HK-2 (cell line): Measurements from ENCODE around the gene TMEM132C.

Source experiments
- DNase-seq: peaks from one replicate; pipeline ENCODE4 v3.0.0-alpha.2; 2018; ENCODE audit not compliant: unreplicated experiment

The TMEM132C gene

GRCh38 chr12:128607641-128608040, 340.7 kb downstream of the TMEM132C start:
- DNase-seq, result no peak

- no peak for DNase-seq
Measured at GRCh38 chr12:128609861-128610260, 342.9 kb downstream of the TMEM132C start.

GRCh38 chr12:128611736-128612135, 344.8 kb downstream of the TMEM132C start:
- DNase-seq, result no peak

GRCh38 chr12:128612150-128612850, 345.3 kb downstream of the TMEM132C start:
- DNase-seq, result no peak

GRCh38 chr12:128613837-128614590, 347.0 kb downstream of the TMEM132C start:
- DNase-seq, result no peak

- DNase-seq, result no peak
Measured at GRCh38 chr12:128617304-128617833, 350.4 kb downstream of the TMEM132C start.

GRCh38 chr12:128619263-128619662, 352.3 kb downstream of the TMEM132C start:
- DNase-seq, result no peak

- no peak for DNase-seq
Measured at GRCh38 chr12:128621304-128621703, 354.3 kb downstream of the TMEM132C start.

GRCh38 chr12:128623748-128624147, 356.8 kb downstream of the TMEM132C start:
- DNase-seq, result no peak

GRCh38 chr12:128626808-128627320, 359.9 kb downstream of the TMEM132C start:
- DNase-seq, result no peak

- DNase-seq, result no peak
Measured at GRCh38 chr12:128627659-128628058, 360.7 kb downstream of the TMEM132C start.

- DNase-seq, result no peak
Measured at GRCh38 chr12:128629979-128630378, 363.0 kb downstream of the TMEM132C start.

- no peak for DNase-seq
Measured at GRCh38 chr12:128637642-128638606, 371.0 kb downstream of the TMEM132C start.

GRCh38 chr12:128639089-128639488, 372.1 kb downstream of the TMEM132C start:
- DNase-seq, result no peak

GRCh38 chr12:128643155-128643554, 376.2 kb downstream of the TMEM132C start:
- DNase-seq, result no peak

- peak; percentile 31 for DNase-seq
Measured at GRCh38 chr12:128644664-128645296, 377.8 kb downstream of the TMEM132C start.

- no peak for DNase-seq
Measured at GRCh38 chr12:128649902-128650301, 382.9 kb downstream of the TMEM132C start.

- DNase-seq, result no peak
Measured at GRCh38 chr12:128652136-128652751, 385.3 kb downstream of the TMEM132C start.

- no peak for DNase-seq
Measured at GRCh38 chr12:128654468-128654867, 387.5 kb downstream of the TMEM132C start.

- no peak for DNase-seq
Measured at GRCh38 chr12:128657378-128657777, 390.4 kb downstream of the TMEM132C start.
